SK-N-SH (cell line): Measurements from ENCODE around the gene CFDP1. TPM values are rescaled to one million over a fixed set of nuclear protein-coding genes. Genes with fewer than 3 reads are reported as not detected.

Source experiments
- CTCF ChIA-PET: fragments of 300-600, 350-600 bp; formaldehyde crosslinking; extraction: SDS; loops from one replicate; lab custom pipeline; 2021; lab: Yijun Ruan, JAX
- POLR2A ChIA-PET: fragments of 350-600 bp; sonication (Branson Sonifier 250); formaldehyde crosslinking; extraction: SDS; loops from one replicate; lab custom pipeline; 2020; ENCODE audit warnings: antibody characterized with exemption, inconsistent platforms; lab: Yijun Ruan, JAX
- DNase-seq: peaks from one replicate; pipeline ENCODE4 v3.0.0; 2012
- H2AFZ ChIP-seq: fragments of 200-600 bp; sonication (generic); 2 replicates; pipeline ENCODE4 v1.8.1; 2016; ENCODE audit warnings: antibody characterized with exemption, mild to moderate bottlenecking, low read depth
- H3F3A ChIP-seq: fragments of 200-600 bp; sonication (generic); replicated peaks from 2 replicates; pipeline ENCODE3; 2016; ENCODE audit warnings: antibody characterized with exemption, mild to moderate bottlenecking; ENCODE audit not compliant: insufficient read depth
- H3K27ac ChIP-seq, 2 experiments: fragments of 200-500 bp in 1 of 2; fragments of 200-600 bp in 1 of 2; sonication (Bioruptor generic) in 1 of 2; sonication (generic), shearing (Covaris generic) in 1 of 2; 2 replicates each; pipeline versions ENCODE4 v1.5.1 to v1.6.1; 2014 to 2016; ENCODE audit warnings: low read depth in 2 of 2, inconsistent platforms in 1 of 2, low read length in 1 of 2, mild to moderate bottlenecking in 1 of 2, mixed read lengths in 1 of 2
- H3K27me3 ChIP-seq: fragments of 200-600 bp; sonication (generic), shearing (Covaris generic); 2 replicates; pipeline ENCODE4 v1.6.1; 2016; ENCODE audit warnings: mixed run types; ENCODE audit not compliant: insufficient read depth
- H3K36me3 ChIP-seq, 2 experiments: fragments of 200-500 bp in 1 of 2; fragments of 200-600 bp in 1 of 2; sonication (Bioruptor generic) in 1 of 2; sonication (generic) in 1 of 2; replicated peaks in 1 of 2; 2 replicates each; pipeline versions ENCODE3 to v1.5.1; 2014 to 2016; ENCODE audit warnings: low read length in 1 of 2, mild to moderate bottlenecking in 1 of 2; ENCODE audit not compliant: insufficient read depth in 2 of 2, control insufficient read depth in 1 of 2
- H3K4me1 ChIP-seq, 2 experiments: fragments of 200-500 bp in 1 of 2; fragments of 200-600 bp in 1 of 2; sonication (Bioruptor generic) in 1 of 2; sonication (generic), shearing (Covaris generic) in 1 of 2; 2 replicates each; pipeline versions ENCODE4 v1.5.1 to v1.6.1; 2014 to 2016; ENCODE audit warnings: low read depth in 1 of 2, low read length in 1 of 2, mixed run types in 1 of 2; ENCODE audit not compliant: insufficient read depth in 2 of 2, control insufficient read depth in 1 of 2
- H3K4me2 ChIP-seq: fragments of 200-600 bp; sonication (generic), shearing (Covaris generic); 2 replicates; pipeline ENCODE4 v1.6.1; 2017; ENCODE audit warnings: mixed run types
- H3K4me3 ChIP-seq, 2 experiments: fragments of 200-500 bp in 1 of 2; fragments of 200-600 bp in 1 of 2; sonication (Bioruptor generic) in 1 of 2; sonication (generic), shearing (Covaris generic) in 1 of 2; 2 replicates each; pipeline versions ENCODE4 v1.5.1 to v1.8.1; 2014 to 2016; ENCODE audit warnings: low read depth in 2 of 2, inconsistent platforms in 1 of 2, low read length in 1 of 2, mild to moderate bottlenecking in 1 of 2, mixed read lengths in 1 of 2, moderate library complexity in 1 of 2
- H3K79me2 ChIP-seq: fragments of 200-600 bp; sonication (generic); 2 replicates; pipeline ENCODE4 v1.8.1; 2017; ENCODE audit warnings: mild to moderate bottlenecking; ENCODE audit not compliant: insufficient read depth
- H3K9ac ChIP-seq: fragments of 200-600 bp; sonication (generic); 2 replicates; pipeline ENCODE4 v1.6.1; 2017; ENCODE audit warnings: mixed run types
- H3K9me2 ChIP-seq: fragments of 200-600 bp; sonication (generic); 2 replicates; pipeline ENCODE4 v1.6.1; 2017; ENCODE audit warnings: mixed run types
- H3K9me3 ChIP-seq: fragments of 200-600 bp; sonication (generic); 2 replicates; pipeline ENCODE4 v1.6.1; 2017; ENCODE audit warnings: mixed run types, mild to moderate bottlenecking, moderate library complexity
- H4K20me1 ChIP-seq: fragments of 200-600 bp; sonication (generic); 2 replicates; pipeline ENCODE4 v1.6.1; 2017; ENCODE audit warnings: mild to moderate bottlenecking, mixed run types; ENCODE audit not compliant: insufficient read depth
- CTCF ChIP-seq: fragments of 200-600 bp; sonication (generic); IDR thresholded peaks from 2 replicates; pipeline ENCODE4 v1.6.1; 2017; ENCODE audit warnings: antibody characterized with exemption, mild to moderate bottlenecking, moderate library complexity
- ELF1 ChIP-seq: IDR thresholded peaks from 2 replicates; pipeline ENCODE4 v1.4.0; 2012
- EZH2phosphoT487 ChIP-seq: fragments of 200-600 bp; sonication (generic); IDR thresholded peaks from 2 replicates; pipeline ENCODE4 v1.6.1; 2017; ENCODE audit warnings: low read depth, mixed run types, mild to moderate bottlenecking, antibody characterized with exemption, moderate library complexity, borderline replicate concordance
- FOSL2 ChIP-seq: IDR thresholded peaks from 2 replicates; pipeline ENCODE4 v1.4.0; 2012; ENCODE audit warnings: low read depth, mild to moderate bottlenecking, moderate library complexity, borderline replicate concordance
- FOXJ3 ChIP-seq: sonication (generic); formaldehyde crosslinking; IDR thresholded peaks from 2 replicates; pipeline ENCODE4 v1.5.1; 2020; ENCODE audit warnings: mild to moderate bottlenecking, missing genetic modification reagents
- GATA2 ChIP-seq: sonication (generic); formaldehyde crosslinking; IDR thresholded peaks from 2 replicates; pipeline ENCODE4 v1.5.0; 2020; ENCODE audit warnings: mild to moderate bottlenecking, missing genetic modification reagents
- MAX ChIP-seq: IDR thresholded peaks from 2 replicates; pipeline ENCODE4 v1.4.0; 2012; ENCODE audit warnings: low read depth
- MEF2A ChIP-seq: IDR thresholded peaks from 2 replicates; pipeline ENCODE4 v1.4.0; 2012; ENCODE audit warnings: low read depth, borderline replicate concordance
- MXI1 ChIP-seq: IDR thresholded peaks from 2 replicates; pipeline ENCODE4 v1.6.1; 2012; ENCODE audit warnings: mild to moderate bottlenecking, low read depth, low read length, improper control_type of control experiment
- NFIC ChIP-seq: IDR thresholded peaks from 2 replicates; pipeline ENCODE4 v1.4.0; 2012; ENCODE audit warnings: borderline replicate concordance
- NRF1 ChIP-seq: IDR thresholded peaks from 2 replicates; pipeline ENCODE4 v1.6.1; 2012; ENCODE audit warnings: low read depth, mild to moderate bottlenecking, low read length
- PBX3 ChIP-seq: IDR thresholded peaks from 2 replicates; pipeline ENCODE4; 2012
- POLR2AphosphoS5 ChIP-seq: IDR thresholded peaks from 2 replicates; pipeline ENCODE4 v1.6.1; 2012; ENCODE audit warnings: low read depth, low read length
- RAD21 ChIP-seq: IDR thresholded peaks from 2 replicates; pipeline ENCODE4 v1.6.1; 2012; ENCODE audit warnings: mild to moderate bottlenecking, low read length
- RCOR1 ChIP-seq: fragments of 150-350 bp; IDR thresholded peaks from 2 replicates; pipeline ENCODE4 v1.6.1; 2017; ENCODE audit warnings: antibody characterized with exemption, low read length
- REST ChIP-seq: IDR thresholded peaks from 2 replicates; pipeline ENCODE4 v1.6.1; 2012; ENCODE audit warnings: mild to moderate bottlenecking, low read depth, low read length, moderate library complexity
- RFX5 ChIP-seq: IDR thresholded peaks from 2 replicates; pipeline ENCODE4 v1.6.1; 2012; ENCODE audit warnings: mild to moderate bottlenecking, improper control_type of control experiment, low read length
- RXRA ChIP-seq: IDR thresholded peaks from 2 replicates; pipeline ENCODE4 v1.4.0; 2012; ENCODE audit warnings: low read depth, mild to moderate bottlenecking, borderline replicate concordance
- TAF1 ChIP-seq: IDR thresholded peaks from 2 replicates; pipeline ENCODE4 v1.6.1; 2012; ENCODE audit warnings: low read depth, mild to moderate bottlenecking, low read length, moderate library complexity, borderline replicate concordance
- TCF12 ChIP-seq: IDR thresholded peaks from 2 replicates; pipeline ENCODE4 v1.4.0; 2012
- TEAD4 ChIP-seq: IDR thresholded peaks from 2 replicates; pipeline ENCODE4 v1.4.0; 2012; ENCODE audit warnings: mild to moderate bottlenecking, borderline replicate concordance; ENCODE audit not compliant: insufficient read depth
- YY1 ChIP-seq: IDR thresholded peaks from 2 replicates; pipeline ENCODE4 v1.4.0; 2012; ENCODE audit warnings: low read depth, mild to moderate bottlenecking
- ZBTB33 ChIP-seq: IDR thresholded peaks from 2 replicates; pipeline ENCODE4 v1.4.0; 2012; ENCODE audit warnings: low read depth, borderline replicate concordance
- WGBS: methylation state at CpG from one replicate; pipeline ENCODE4 v1.1.6; 2017; ENCODE audit warnings: low lambda C conversion rate; 5-methylcytosine and 5-hydroxymethylcytosine counted together
- polyA plus RNA-seq, 3 experiments: library from polyadenylated mRNA; depleted of rRNA; stranded (reverse); fragments of >200 nt; gene quantifications; 2 replicates each; pipeline ENCODE4 v1.2.3, GENCODE V29; 2012

The CFDP1 gene
- polyA plus RNA-seq, 1 of the 3 experiments (the other 2 are of a cell fraction) = 46.0 TPM

GRCh38 chr16:75464122-75464918 is 31.0 kb upstream of the CFDP1 start, which contains the start of gene TMEM170A:
Gene TMEM170A (minus strand): TSS chr16:75464689. CDS start chr16:75464600, 89 bp downstream.
- Histone ChIP-seq H4K20me1 (peaks cover 22% of the 10 kb centered on the region), H3K36me3 (no peaks in the 10 kb centered on the region), H3F3A (peaks cover 2% of the 10 kb centered on the region), H3K4me1 (peaks cover 0 to 3% of the 10 kb centered on the region in 2 experiments; a peak in 2 of 4 replicates), H3K9ac (peak within 1 kb of the TSS; percentile 84), H3K27me3 (no peaks in the 10 kb centered on the region), H3K27ac (peak within 1 kb of the TSS; percentile 80 to 95), H3K4me2 (peak within 1 kb of the TSS; percentile 99), H3K79me2 (peaks cover 47% of the 10 kb centered on the region), H3K4me3 (peak within 1 kb of the TSS; percentile 69 to 85), H3K9me2 (no peaks in the 10 kb centered on the region), H2AFZ (peak within 1 kb of the TSS; percentile 95), H3K9me3 (no peaks in the 10 kb centered on the region)
- DNase-seq = peak; percentile 98
- ChIA-PET CTCF (interaction anchor here (0.7 to 4.2 kb wide), 41 partner anchors 8 to 396 kb away, joined by 3 to 22 read pairs (median 4); partner anchors contain the start of gene CTRB2), POLR2A (interaction anchor here (1.0 to 1.2 kb wide), 3 partner anchors 31 to 266 kb away, joined by 3 to 4 read pairs (median 3); partner anchors contain the start of genes ADAT1 and CFDP1)
- WGBS = under 1% methylated on average over 37 of the region's 89 CpGs
- peak; percentile 82 for TF ChIP-seq NRF1
- 0 out of 2 replicates have a peak, but pooled peaks have one; percentile 12 for TF ChIP-seq TCF12
- peak; percentile 100 for TF ChIP-seq CTCF
- TF ChIP-seq ELF1 = no peak
- TF ChIP-seq TAF1 = peak; percentile 26
- peak; percentile 86 for TF ChIP-seq MAX
- TF ChIP-seq REST = no peak
- peak; percentile 76 for TF ChIP-seq RCOR1
- TF ChIP-seq TEAD4 = 0 out of 2 replicates have a peak, but pooled peaks have one; percentile 8
- TF ChIP-seq NFIC = peak; percentile 89
- peak; percentile 77; the same call in 1 of the 2 replicates for TF ChIP-seq RAD21
- TF ChIP-seq RXRA = no peak
- peak; percentile 97 for TF ChIP-seq PBX3
- no peak for TF ChIP-seq ZBTB33
- TF ChIP-seq EZH2phosphoT487 = no peak
- no peak for TF ChIP-seq RFX5
- peak; percentile 74 for TF ChIP-seq MXI1
- TF ChIP-seq MEF2A = no peak
- no peak for TF ChIP-seq GATA2 (CRISPR knock-in tag)
- TF ChIP-seq FOXJ3 (CRISPR knock-in tag) = 0 out of 2 replicates have a peak, but pooled peaks have one; percentile 27
- TF ChIP-seq FOSL2 = no peak
- TF ChIP-seq POLR2AphosphoS5 = peak; percentile 97
- no peak for TF ChIP-seq YY1
